ENCODE data around the gene DIP2A.

DNA sequence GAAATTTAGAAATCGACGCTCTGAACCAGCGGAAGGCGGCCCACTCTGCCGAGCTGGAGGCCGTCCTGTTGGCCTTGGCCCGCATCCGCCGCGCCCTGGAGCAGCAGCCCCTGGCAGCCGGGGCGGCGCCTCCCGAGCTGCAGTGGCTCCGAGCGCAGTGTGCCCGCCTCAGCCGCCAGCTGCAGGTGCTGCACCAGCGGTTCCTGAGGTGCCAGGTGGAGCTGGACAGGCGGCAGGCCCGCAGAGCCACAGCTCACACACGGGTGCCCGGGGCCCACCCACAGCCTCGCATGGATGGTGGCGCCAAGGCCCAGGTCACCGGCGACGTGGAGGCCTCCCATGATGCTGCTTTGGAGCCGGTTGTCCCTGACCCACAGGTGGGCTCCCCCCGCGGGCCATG, 47.0 kb upstream of the DIP2A start:
- TF ChIP-seq, protein P1, sequence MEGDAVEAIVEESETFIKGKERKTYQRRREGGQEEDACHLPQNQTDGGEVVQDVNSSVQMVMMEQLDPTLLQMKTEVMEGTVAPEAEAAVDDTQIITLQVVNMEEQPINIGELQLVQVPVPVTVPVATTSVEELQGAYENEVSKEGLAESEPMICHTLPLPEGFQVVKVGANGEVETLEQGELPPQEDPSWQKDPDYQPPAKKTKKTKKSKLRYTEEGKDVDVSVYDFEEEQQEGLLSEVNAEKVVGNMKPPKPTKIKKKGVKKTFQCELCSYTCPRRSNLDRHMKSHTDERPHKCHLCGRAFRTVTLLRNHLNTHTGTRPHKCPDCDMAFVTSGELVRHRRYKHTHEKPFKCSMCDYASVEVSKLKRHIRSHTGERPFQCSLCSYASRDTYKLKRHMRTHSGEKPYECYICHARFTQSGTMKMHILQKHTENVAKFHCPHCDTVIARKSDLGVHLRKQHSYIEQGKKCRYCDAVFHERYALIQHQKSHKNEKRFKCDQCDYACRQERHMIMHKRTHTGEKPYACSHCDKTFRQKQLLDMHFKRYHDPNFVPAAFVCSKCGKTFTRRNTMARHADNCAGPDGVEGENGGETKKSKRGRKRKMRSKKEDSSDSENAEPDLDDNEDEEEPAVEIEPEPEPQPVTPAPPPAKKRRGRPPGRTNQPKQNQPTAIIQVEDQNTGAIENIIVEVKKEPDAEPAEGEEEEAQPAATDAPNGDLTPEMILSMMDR (conservative IDR thresholded peaks at IDR 0.05), result no peak
- TF ChIP-seq EZH2 (IDR thresholded peaks at IDR 0.05; ENCODE audit: low read depth), result no peak
